Suprapubic skin (tissue), 4 donors: ENCODE data around the gene NPTX1. TPM values are rescaled to one million over a fixed set of nuclear protein-coding genes. Genes with fewer than 3 reads are reported as not detected.

ENCODE experiments used
- DNase-seq, 2 donors: peaks; one replicate each; pipeline ENCODE4 v3.0.0-alpha.2; 2019; ENCODE audit warnings: low spot score in 2 of 2
- H3K27ac ChIP-seq: fragments of 200-600 bp; sonication (generic); one replicate; pipeline ENCODE4 v1.5.1; 2019
- H3K27me3 ChIP-seq: fragments of 200-600 bp; sonication (generic); one replicate; pipeline ENCODE4 v1.5.1; 2019
- H3K36me3 ChIP-seq: fragments of 200-600 bp; sonication (generic); one replicate; pipeline ENCODE4 v1.5.1; 2019
- H3K4me1 ChIP-seq: fragments of 200-600 bp; sonication (generic); one replicate; pipeline ENCODE4 v1.5.1; 2019
- H3K4me3 ChIP-seq: fragments of 200-600 bp; sonication (generic); one replicate; pipeline ENCODE4 v1.5.1; 2019; ENCODE audit warnings: mild to moderate bottlenecking
- H3K9me3 ChIP-seq: fragments of 200-600 bp; sonication (generic); one replicate; pipeline ENCODE4 v1.5.1; 2019
- EP300 ChIP-seq: sonication (generic); formaldehyde crosslinking; IDR thresholded peaks from one replicate; pipeline ENCODE4 v1.6.1; 2017; ENCODE audit warnings: antibody characterized with exemption
- POLR2A ChIP-seq, 2 donors: fragments of 450-650 bp; IDR thresholded peaks; one replicate each; pipeline ENCODE4 v1.6.1; 2017; ENCODE audit warnings: antibody characterized with exemption in 2 of 2, mild to moderate bottlenecking in 2 of 2, moderate library complexity in 2 of 2
- POLR2AphosphoS5 ChIP-seq, 3 donors: sonication (generic); formaldehyde crosslinking; IDR thresholded peaks; one replicate each; pipeline ENCODE4 v1.6.1; 2017; ENCODE audit warnings: antibody characterized with exemption in 3 of 3
- WGBS: methylation state at CpG from one replicate; pipeline ENCODE4 v1.1.5; 2018; 5-methylcytosine and 5-hydroxymethylcytosine counted together
- total RNA-seq, 4 donors: library from RNA; depleted of rRNA; stranded (reverse); fragments of >200 nt; gene quantifications; one replicate each; pipeline ENCODE4 v1.1.0, GENCODE V29; 2016
- TF ChIP-seq, protein P1 (sequence below), 2 donors: fragments of 200-600 bp in 1 of 2; fragments of 450-650 bp in 1 of 2; sonication (generic) in 1 of 2; IDR thresholded peaks; one replicate each; pipeline ENCODE4 v1.5.1; 2016 to 2019; ENCODE audit warnings: antibody characterized with exemption in 2 of 2, mild to moderate bottlenecking in 1 of 2, moderate library complexity in 1 of 2

Gene NPTX1
- total RNA-seq, 4 donors from 2014 or later = 0.72 to 4.2 (median 3.7) TPM

DNA sequence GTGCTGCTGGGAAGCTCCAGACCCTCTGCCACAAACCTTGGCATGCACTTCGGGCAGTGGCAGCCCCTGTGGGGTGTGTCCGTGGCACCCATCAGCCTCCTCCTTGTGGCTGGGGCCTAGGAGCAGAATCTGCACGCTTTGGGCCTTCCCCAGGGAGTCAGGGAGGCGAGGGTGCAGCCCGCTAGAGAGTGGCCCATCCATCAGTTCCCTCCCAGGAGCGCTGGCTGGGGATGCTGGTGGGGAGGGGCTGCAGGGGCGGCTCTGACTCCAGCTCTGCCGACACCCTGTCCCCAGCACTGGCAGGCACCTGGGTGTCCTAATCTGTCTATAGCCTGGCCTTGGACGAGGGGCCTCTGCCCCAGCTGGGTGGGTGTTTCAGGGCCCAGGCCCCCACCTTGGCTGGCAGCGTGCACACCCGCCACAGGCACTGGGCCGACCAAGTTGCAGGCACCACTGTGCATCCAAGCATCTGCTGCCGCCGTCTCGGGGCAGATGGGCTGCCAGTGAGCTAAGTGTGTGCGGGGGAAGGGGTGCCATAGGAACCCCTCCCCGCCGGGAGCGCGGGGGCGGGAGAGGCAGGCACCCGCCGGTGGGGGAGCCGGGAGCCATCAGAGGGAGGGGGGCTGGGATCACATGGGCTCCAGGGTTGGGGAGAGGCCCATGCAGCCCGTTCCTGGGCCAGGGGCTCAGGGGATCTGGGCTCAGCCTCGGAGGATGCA, 31.2 kb downstream of the NPTX1 start:
- H3K4me1 ChIP-seq = no peaks in the 10 kb centered on the region
- no peaks in the 10 kb centered on the region for H3K9me3 ChIP-seq
- no peaks in the 10 kb centered on the region for H3K27me3 ChIP-seq
- TF ChIP-seq, protein P1, sequence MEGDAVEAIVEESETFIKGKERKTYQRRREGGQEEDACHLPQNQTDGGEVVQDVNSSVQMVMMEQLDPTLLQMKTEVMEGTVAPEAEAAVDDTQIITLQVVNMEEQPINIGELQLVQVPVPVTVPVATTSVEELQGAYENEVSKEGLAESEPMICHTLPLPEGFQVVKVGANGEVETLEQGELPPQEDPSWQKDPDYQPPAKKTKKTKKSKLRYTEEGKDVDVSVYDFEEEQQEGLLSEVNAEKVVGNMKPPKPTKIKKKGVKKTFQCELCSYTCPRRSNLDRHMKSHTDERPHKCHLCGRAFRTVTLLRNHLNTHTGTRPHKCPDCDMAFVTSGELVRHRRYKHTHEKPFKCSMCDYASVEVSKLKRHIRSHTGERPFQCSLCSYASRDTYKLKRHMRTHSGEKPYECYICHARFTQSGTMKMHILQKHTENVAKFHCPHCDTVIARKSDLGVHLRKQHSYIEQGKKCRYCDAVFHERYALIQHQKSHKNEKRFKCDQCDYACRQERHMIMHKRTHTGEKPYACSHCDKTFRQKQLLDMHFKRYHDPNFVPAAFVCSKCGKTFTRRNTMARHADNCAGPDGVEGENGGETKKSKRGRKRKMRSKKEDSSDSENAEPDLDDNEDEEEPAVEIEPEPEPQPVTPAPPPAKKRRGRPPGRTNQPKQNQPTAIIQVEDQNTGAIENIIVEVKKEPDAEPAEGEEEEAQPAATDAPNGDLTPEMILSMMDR (IDR thresholded peaks at IDR 0.05) = no peak
- TF ChIP-seq POLR2A (IDR thresholded peaks at IDR 0.05) (no peak), EP300 (no peak), POLR2AphosphoS5 (IDR thresholded peaks at IDR 0.05) (no peak)
- WGBS = 80% methylated on average over 2 of the region's 26 CpGs
- no peak overlapping the region for H3K27ac ChIP-seq
- H3K4me3 ChIP-seq = no peak overlapping the region
- H3K36me3 ChIP-seq = no peaks in the 10 kb centered on the region
- DNase-seq = no peak

DNA sequence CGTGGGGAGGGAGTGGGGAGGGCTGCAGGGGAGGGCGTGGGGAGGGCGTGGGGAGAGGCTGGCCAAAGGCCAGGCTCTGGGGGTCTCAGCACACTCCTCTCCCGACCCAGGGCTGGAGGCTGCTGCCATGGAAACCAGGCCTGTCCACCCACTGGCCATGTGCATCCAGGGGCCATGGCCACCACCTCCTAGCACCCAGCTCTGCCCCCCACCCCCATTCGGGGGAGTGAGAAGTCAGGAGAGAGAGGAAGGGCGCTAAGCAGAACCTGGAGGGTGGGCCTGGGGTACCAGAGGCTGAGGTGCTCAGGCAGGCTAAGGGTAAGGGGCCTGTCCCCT, 31.8 kb downstream of the NPTX1 start:
- no peaks in the 10 kb centered on the region for H3K27me3 ChIP-seq
- no peaks in the 10 kb centered on the region for H3K4me1 ChIP-seq
- WGBS = no CpG with 5 or more reads among the region's 6 CpGs
- no peak for DNase-seq
- TF ChIP-seq POLR2AphosphoS5 (IDR thresholded peaks at IDR 0.05) (no peak), POLR2A (IDR thresholded peaks at IDR 0.05) (no peak), EP300 (no peak)
- TF ChIP-seq, protein P1 (IDR thresholded peaks at IDR 0.05) = no peak
- H3K9me3 ChIP-seq = no peaks in the 10 kb centered on the region
- no peak overlapping the region for H3K4me3 ChIP-seq
- no peak overlapping the region for H3K27ac ChIP-seq
- no peaks in the 10 kb centered on the region for H3K36me3 ChIP-seq

DNA sequence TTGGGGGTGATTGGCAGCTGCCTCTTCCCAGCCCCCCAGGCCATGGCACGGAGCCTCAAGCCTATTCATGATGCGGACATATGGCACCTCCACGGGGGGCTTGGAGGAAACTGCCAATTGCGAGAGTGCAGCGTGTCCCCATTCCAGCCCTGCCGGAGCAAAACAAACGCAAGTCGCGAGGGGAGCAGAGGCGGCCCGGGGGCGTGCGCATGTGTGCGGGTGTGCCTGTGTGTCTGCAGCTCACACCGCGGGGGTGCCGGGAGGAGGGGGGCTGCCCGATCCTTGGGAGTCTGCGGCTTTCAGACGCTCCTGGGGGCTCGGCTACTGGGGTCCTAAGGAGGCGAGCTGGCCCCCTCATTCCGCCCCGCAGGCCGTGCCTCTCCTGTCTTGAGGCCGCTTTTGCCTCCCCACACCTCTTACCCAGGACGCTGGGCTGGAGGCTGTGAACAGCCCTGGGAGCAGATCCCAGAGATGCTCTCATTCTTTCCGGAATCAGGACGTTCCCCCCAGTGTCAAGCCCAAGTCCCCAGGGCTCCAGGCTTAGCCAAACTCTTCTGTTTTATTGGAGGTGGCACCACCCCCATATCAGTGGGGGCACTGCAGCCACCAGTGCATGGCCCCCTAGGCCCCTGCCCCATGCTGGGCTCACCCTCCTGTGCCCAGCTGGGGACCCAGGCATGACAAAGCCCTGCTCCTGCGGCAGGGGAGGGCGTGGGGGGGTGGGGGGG, 32.3 kb downstream of the NPTX1 start:
- no peaks in the 10 kb centered on the region for H3K27me3 ChIP-seq
- no peaks in the 10 kb centered on the region for H3K4me1 ChIP-seq
- TF ChIP-seq, protein P1 (IDR thresholded peaks at IDR 0.05) = no peak
- TF ChIP-seq POLR2AphosphoS5 (IDR thresholded peaks at IDR 0.05) = no peak
- TF ChIP-seq POLR2A (IDR thresholded peaks at IDR 0.05) = no peak
- no peak for TF ChIP-seq EP300
- DNase-seq = no peak
- H3K4me3 ChIP-seq = no peak overlapping the region
- no peaks in the 10 kb centered on the region for H3K36me3 ChIP-seq
- no peak overlapping the region for H3K27ac ChIP-seq
- WGBS = 50% methylated on average over 7 of the region's 31 CpGs
- no peaks in the 10 kb centered on the region for H3K9me3 ChIP-seq

DNA sequence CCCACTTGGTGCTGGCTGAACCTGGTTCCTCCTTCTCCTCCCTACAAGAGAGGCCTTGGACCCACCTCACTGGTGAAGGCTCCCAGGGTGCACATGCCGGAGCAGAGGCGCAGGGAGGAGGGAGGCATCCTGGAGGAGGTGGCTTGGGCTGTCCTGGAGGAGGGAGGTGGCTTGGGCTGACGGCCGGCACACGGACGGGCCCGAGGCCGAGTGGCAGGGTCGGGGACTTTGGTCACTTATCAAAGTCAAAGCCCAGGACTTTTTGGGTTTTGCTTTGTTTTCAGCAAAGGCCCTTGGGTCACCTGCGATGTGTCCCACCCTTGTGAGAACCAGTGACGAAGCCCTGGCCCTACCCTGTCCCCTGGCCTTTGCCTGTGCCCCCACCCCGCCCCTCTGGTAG, 32.9 kb downstream of the NPTX1 start:
- 61% methylated on average over 8 of the region's 12 CpGs for WGBS

DNA sequence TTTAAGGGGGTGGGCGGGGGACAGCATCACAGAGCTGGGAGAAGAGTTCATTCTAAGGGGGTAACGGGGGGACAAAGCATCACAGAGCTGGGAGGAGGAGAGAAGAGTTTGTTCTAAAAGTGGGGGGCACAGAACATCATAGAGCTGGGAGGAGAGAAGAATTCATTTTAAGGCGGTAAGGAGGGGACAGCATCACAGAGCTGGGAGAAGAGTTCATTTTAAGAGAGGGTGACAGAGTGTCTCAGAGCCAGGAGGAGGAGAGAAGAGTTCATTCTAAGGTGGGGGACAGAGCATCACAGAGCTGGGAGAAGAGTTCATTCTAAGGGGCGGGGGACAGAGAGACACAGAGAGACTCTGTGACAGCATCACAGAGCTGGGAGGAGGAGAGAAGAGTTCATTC, 33.6 kb downstream of the NPTX1 start:
- DNase-seq = no peak
- 85% methylated on average over 4 of the region's 4 CpGs for WGBS
- no peaks in the 10 kb centered on the region for H3K4me1 ChIP-seq
- H3K4me3 ChIP-seq = no peak overlapping the region
- no peak overlapping the region for H3K27ac ChIP-seq
- TF ChIP-seq, protein P1 (IDR thresholded peaks at IDR 0.05) = no peak
- TF ChIP-seq POLR2A (IDR thresholded peaks at IDR 0.05) (no peak), EP300 (no peak), POLR2AphosphoS5 (IDR thresholded peaks at IDR 0.05) (no peak)
- no peaks in the 10 kb centered on the region for H3K27me3 ChIP-seq
- H3K9me3 ChIP-seq = no peaks in the 10 kb centered on the region
- H3K36me3 ChIP-seq = no peaks in the 10 kb centered on the region

More for the DNA sequence above, 32.9 kb downstream of the NPTX1 start:
- no peak overlapping the region for H3K4me3 ChIP-seq
- TF ChIP-seq POLR2AphosphoS5 (IDR thresholded peaks at IDR 0.05) = no peak
- TF ChIP-seq, protein P1 (IDR thresholded peaks at IDR 0.05) = no peak
- no peak for TF ChIP-seq EP300
- no peak for TF ChIP-seq POLR2A (IDR thresholded peaks at IDR 0.05)
- H3K4me1 ChIP-seq = no peaks in the 10 kb centered on the region
- H3K36me3 ChIP-seq = no peaks in the 10 kb centered on the region
- no peak for DNase-seq
- H3K27me3 ChIP-seq = no peaks in the 10 kb centered on the region
- no peak overlapping the region for H3K27ac ChIP-seq
- no peaks in the 10 kb centered on the region for H3K9me3 ChIP-seq
